Right lobe of liver (tissue), 4 donors: ENCODE measurements around the gene PPOX.

Experiments
- CTCF ChIP-seq, 4 donors: fragments of 200-600 bp in 3 of 4; fragments of 450-650 bp in 1 of 4; IDR thresholded peaks; one replicate each; pipeline versions ENCODE4 v1.5.1 to v1.8.0; 2016 to 2022; ENCODE audit warnings: antibody characterized with exemption in 4 of 4, mild to moderate bottlenecking in 2 of 4
- POLR2A ChIP-seq: fragments of 450-650 bp; IDR thresholded peaks from one replicate; pipeline ENCODE4 v1.6.1; 2017; ENCODE audit warnings: antibody characterized with exemption, mild to moderate bottlenecking
- donor health status: DM: no; HTN: no; CAD: no.
- donor health status: DM: no; HTN: no; CAD: no.
- donor health status: DM: no; HTN: yes; CAD: no.

GRCh38 chr1:161174911-161175310 lies 8.7 kb downstream of the PPOX start:
- TF ChIP-seq CTCF (IDR thresholded peaks at IDR 0.05) = no peak
- TF ChIP-seq POLR2A = no peak
